HEK293 (cell line): ENCODE data around the gene PIP4K2B.

Experiments used
- BCL11A ChIP-seq: fragments of 450-650 bp; formaldehyde crosslinking; IDR thresholded peaks from 2 replicates; pipeline ENCODE4 v1.5.1; 2016; ENCODE audit warnings: low read depth, missing biosample characterization, missing genetic modification characterization
- CTCF ChIP-seq: fragments of 450-650 bp; formaldehyde crosslinking; IDR thresholded peaks from 2 replicates; pipeline ENCODE4 v1.5.1; 2016; ENCODE audit warnings: missing biosample characterization, missing genetic modification characterization
- ELK4 ChIP-seq: IDR thresholded peaks from 2 replicates; pipeline ENCODE4 v1.6.1; 2011; ENCODE audit warnings: mild to moderate bottlenecking, low read depth, low read length, borderline replicate concordance
- HOXC10 ChIP-seq: sonication (generic); formaldehyde crosslinking; IDR thresholded peaks from 2 replicates; pipeline ENCODE4 v1.8.1; 2023; ENCODE audit warnings: mild to moderate bottlenecking, missing genetic modification reagents
- IKZF3 ChIP-seq: fragments of 450-650 bp; IDR thresholded peaks from 2 replicates; pipeline ENCODE4 v1.5.0; 2018; ENCODE audit warnings: missing biosample characterization, mild to moderate bottlenecking, missing genetic modification characterization, moderate library complexity
- INSM2 ChIP-seq: fragments of 450-650 bp; formaldehyde crosslinking; IDR thresholded peaks from 2 replicates; pipeline ENCODE4 v1.5.1; 2016; ENCODE audit warnings: missing biosample characterization, missing genetic modification characterization
- KLF17 ChIP-seq: fragments of 450-650 bp; formaldehyde crosslinking; IDR thresholded peaks from 2 replicates; pipeline ENCODE4 v1.5.1; 2016; ENCODE audit warnings: missing biosample characterization, missing genetic modification characterization
- MZF1 ChIP-seq: fragments of 450-650 bp; formaldehyde crosslinking; IDR thresholded peaks from 2 replicates; pipeline ENCODE4 v1.5.1; 2017; ENCODE audit warnings: missing biosample characterization, missing genetic modification characterization, borderline replicate concordance
- SP2 ChIP-seq: fragments of 450-650 bp; formaldehyde crosslinking; IDR thresholded peaks from 2 replicates; pipeline ENCODE4 v1.5.1; 2016; ENCODE audit warnings: missing biosample characterization, missing genetic modification characterization
- ZBTB7A ChIP-seq: fragments of 450-650 bp; formaldehyde crosslinking; IDR thresholded peaks from 2 replicates; pipeline ENCODE4 v1.5.1; 2016; ENCODE audit warnings: low read depth, missing biosample characterization, missing genetic modification characterization
- ZFHX2 ChIP-seq: fragments of 450-650 bp; formaldehyde crosslinking; conservative IDR thresholded peaks from 2 replicates; pipeline ENCODE4 v1.5.1; 2016; ENCODE audit warnings: missing biosample characterization, missing genetic modification characterization
- ZIC2 ChIP-seq: fragments of 450-650 bp; formaldehyde crosslinking; IDR thresholded peaks from 2 replicates; pipeline ENCODE4 v1.5.1; 2016; ENCODE audit warnings: missing biosample characterization, missing genetic modification characterization
- ZNF140 ChIP-seq: fragments of 450-650 bp; formaldehyde crosslinking; IDR thresholded peaks from 2 replicates; pipeline ENCODE4 v1.5.1; 2016; ENCODE audit warnings: missing biosample characterization, missing genetic modification characterization
- ZNF169 ChIP-seq: fragments of 450-650 bp; formaldehyde crosslinking; IDR thresholded peaks from 2 replicates; pipeline ENCODE4 v1.5.1; 2016; ENCODE audit warnings: missing biosample characterization, missing genetic modification characterization
- ZNF175 ChIP-seq: fragments of 450-650 bp; formaldehyde crosslinking; IDR thresholded peaks from 2 replicates; pipeline ENCODE4 v1.5.1; 2016; ENCODE audit warnings: missing biosample characterization, missing genetic modification characterization
- ZNF2 ChIP-seq: fragments of 450-650 bp; formaldehyde crosslinking; IDR thresholded peaks from 2 replicates; pipeline ENCODE4 v1.5.1; 2016; ENCODE audit warnings: missing biosample characterization, missing genetic modification characterization
- ZNF221 ChIP-seq: fragments of 450-650 bp; formaldehyde crosslinking; IDR thresholded peaks from 2 replicates; pipeline ENCODE4 v1.5.1; 2017; ENCODE audit warnings: missing biosample characterization, missing genetic modification characterization, borderline replicate concordance
- ZNF239 ChIP-seq: fragments of 450-650 bp; formaldehyde crosslinking; IDR thresholded peaks from 2 replicates; pipeline ENCODE4 v1.5.1; 2016; ENCODE audit warnings: missing biosample characterization, missing genetic modification characterization
- ZNF26 ChIP-seq: fragments of 450-650 bp; formaldehyde crosslinking; IDR thresholded peaks from 2 replicates; pipeline ENCODE4 v1.5.1; 2016; ENCODE audit warnings: missing biosample characterization, missing genetic modification characterization
- ZNF341 ChIP-seq: fragments of 450-650 bp; formaldehyde crosslinking; IDR thresholded peaks from 2 replicates; pipeline ENCODE4; 2016; ENCODE audit warnings: low read depth, missing biosample characterization, missing genetic modification characterization
- ZNF366 ChIP-seq: fragments of 450-650 bp; formaldehyde crosslinking; conservative IDR thresholded peaks from 2 replicates; pipeline ENCODE4 v1.5.1; 2016; ENCODE audit warnings: missing biosample characterization, missing genetic modification characterization
- ZNF37A ChIP-seq: fragments of 450-650 bp; IDR thresholded peaks from 2 replicates; pipeline ENCODE4 v1.5.1; 2018; ENCODE audit warnings: missing biosample characterization, missing genetic modification characterization
- ZNF488 ChIP-seq: fragments of 450-650 bp; formaldehyde crosslinking; IDR thresholded peaks from 2 replicates; pipeline ENCODE4 v1.5.1; 2016; ENCODE audit warnings: missing biosample characterization, missing genetic modification characterization
- ZNF501 ChIP-seq: fragments of 450-650 bp; formaldehyde crosslinking; IDR thresholded peaks from 2 replicates; pipeline ENCODE4 v1.5.1; 2016; ENCODE audit warnings: missing biosample characterization, missing genetic modification characterization
- ZNF510 ChIP-seq: fragments of 450-650 bp; formaldehyde crosslinking; IDR thresholded peaks from 2 replicates; pipeline ENCODE4 v1.5.1; 2018; ENCODE audit warnings: mild to moderate bottlenecking, missing genetic modification characterization, missing biosample characterization; ENCODE audit not compliant: insufficient replicate concordance
- ZNF555 ChIP-seq: fragments of 450-650 bp; formaldehyde crosslinking; conservative IDR thresholded peaks from 2 replicates; pipeline ENCODE4 v1.5.1; 2017; ENCODE audit warnings: missing biosample characterization, mild to moderate bottlenecking, missing genetic modification characterization, inconsistent platforms
- ZNF596 ChIP-seq: fragments of 450-650 bp; IDR thresholded peaks from 2 replicates; pipeline ENCODE4 v1.5.0; 2018; ENCODE audit warnings: missing biosample characterization, mild to moderate bottlenecking, missing genetic modification characterization, moderate library complexity
- ZNF660 ChIP-seq: fragments of 450-650 bp; IDR thresholded peaks from 2 replicates; pipeline ENCODE4 v1.5.1; 2018; ENCODE audit warnings: missing biosample characterization, mild to moderate bottlenecking, missing genetic modification characterization
- ZNF677 ChIP-seq: fragments of 450-650 bp; IDR thresholded peaks from 2 replicates; pipeline ENCODE4 v1.5.0; 2018; ENCODE audit warnings: missing biosample characterization, mild to moderate bottlenecking, missing genetic modification characterization, moderate library complexity
- ZNF776 ChIP-seq: fragments of 450-650 bp; formaldehyde crosslinking; IDR thresholded peaks from 2 replicates; pipeline ENCODE4 v1.5.0; 2017; ENCODE audit warnings: missing biosample characterization, missing genetic modification characterization, borderline replicate concordance
- ZSCAN4 ChIP-seq: fragments of 450-650 bp; formaldehyde crosslinking; IDR thresholded peaks from 2 replicates; pipeline ENCODE4 v1.5.1; 2017; ENCODE audit warnings: missing biosample characterization, missing genetic modification characterization

The PIP4K2B gene

GRCh38 chr17:38798614-38799500 lies 499 bp downstream of the PIP4K2B start (continued):
- TF ChIP-seq ZNF26 (tag by site-specific recombination) (no peak), ZNF140 (no peak), ZNF169 (no peak), SP2 (tag by site-specific recombination) (peak; percentile 33; the same call in 1 of the 2 replicates), ZNF221 (tag by site-specific recombination) (no peak), ZNF341 (peak; percentile 95), IKZF3 (tag by site-specific recombination) (no peak), HOXC10 (CRISPR knock-in tag) (no peak), BCL11A (tag by site-specific recombination) (no peak), KLF17 (tag by site-specific recombination) (peak; percentile 91; the same call in 1 of the 2 replicates), ZBTB7A (tag by site-specific recombination) (0 out of 2 replicates have a peak, but pooled peaks have one; percentile 37), ZNF660 (no peak), ZNF555 (tag by site-specific recombination) (no peak), CTCF (tag by site-specific recombination) (peak; percentile 88), ELK4 (no peak), ZSCAN4 (no peak), ZNF596 (tag by site-specific recombination) (no peak), ZNF488 (tag by site-specific recombination) (no peak), ZIC2 (tag by site-specific recombination) (peak; percentile 57), ZNF510 (tag by site-specific recombination) (no peak), ZNF37A (no peak), ZNF776 (tag by site-specific recombination) (no peak), ZNF2 (tag by site-specific recombination) (peak; percentile 78; the same call in 1 of the 2 replicates), ZNF366 (tag by site-specific recombination) (peak; percentile 50; the same call in 1 of the 2 replicates), ZNF175 (no peak), ZNF239 (no peak), MZF1 (tag by site-specific recombination) (no peak), ZNF501 (tag by site-specific recombination) (peak; percentile 19; the same call in 1 of the 2 replicates), ZFHX2 (tag by site-specific recombination) (peak; percentile 91), ZNF677 (tag by site-specific recombination) (no peak), INSM2 (no peak)
